Measurements from ENCODE around the gene ANKRD33B.
"Not testable (repeated sequence)": the region's sequence is repeated elsewhere in the genome, so short reads cannot be mapped to it uniquely, and the experiment has no call there.

The ANKRD33B gene

DNA sequence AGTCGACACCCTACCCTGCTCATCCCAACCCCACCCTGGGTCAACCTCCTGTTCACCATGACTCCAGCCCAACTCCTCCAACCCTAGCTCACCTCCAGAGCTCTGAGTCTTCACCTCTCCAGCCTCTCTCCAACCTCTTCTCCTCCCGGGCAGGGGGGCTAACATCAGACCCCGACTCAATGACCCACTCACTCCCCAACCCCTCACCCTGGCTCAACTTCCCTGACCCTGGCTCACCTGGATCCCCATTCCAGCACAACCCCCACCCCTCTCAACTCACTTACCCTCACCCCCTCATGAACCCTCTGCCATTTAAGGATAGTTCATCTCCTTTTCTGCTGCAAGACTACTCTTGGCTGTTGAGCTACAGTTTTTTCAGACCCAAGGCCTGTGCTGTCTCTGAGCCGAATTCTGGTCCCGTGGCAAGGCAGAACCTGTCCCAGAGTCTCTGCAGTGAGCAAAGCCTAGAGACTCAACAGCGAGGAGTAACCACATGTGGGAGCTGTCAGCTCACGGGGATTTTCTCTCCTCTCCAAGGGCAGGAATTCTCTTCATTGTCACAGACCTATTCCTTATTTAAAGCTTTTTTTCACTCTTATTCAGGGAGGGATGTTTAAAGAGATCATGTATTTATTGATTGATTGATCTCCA, 29.8 kb downstream of the ANKRD33B start:
- DNase-seq (ENCODE audit: low read depth, low spot score), result no peak

DNA sequence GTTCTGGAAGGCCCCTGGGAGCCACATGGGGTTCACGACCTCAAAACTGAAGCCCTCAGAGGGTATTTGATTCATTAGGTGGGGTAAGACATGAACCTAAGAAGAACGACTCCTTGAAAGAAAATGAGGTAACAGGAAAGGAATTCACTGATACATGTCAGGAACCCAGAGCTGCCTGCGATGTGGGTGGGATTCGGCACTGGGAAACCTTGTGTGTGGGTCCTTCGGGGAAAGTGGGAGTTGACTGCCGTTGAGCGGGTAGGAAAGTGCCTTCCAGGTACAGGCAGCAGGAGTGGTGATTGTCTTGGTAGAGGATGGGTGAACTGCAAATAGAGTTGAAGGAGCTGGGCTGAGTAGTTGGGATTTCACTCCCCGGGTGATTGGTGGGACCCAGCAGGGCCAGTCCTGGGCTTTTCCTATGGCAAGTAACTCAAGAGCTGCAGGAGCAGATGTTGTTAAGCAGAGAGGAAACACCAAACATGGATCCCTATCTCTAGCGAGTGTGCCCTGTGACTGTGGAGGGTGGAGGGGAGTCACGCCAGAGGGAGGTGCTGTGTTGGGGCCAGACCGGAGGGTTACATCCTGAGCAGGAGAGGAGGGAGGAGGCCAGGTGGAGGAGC, 30.8 kb downstream of the ANKRD33B start:
- DNase-seq (ENCODE audit: low read depth, low spot score), result no peak

DNA sequence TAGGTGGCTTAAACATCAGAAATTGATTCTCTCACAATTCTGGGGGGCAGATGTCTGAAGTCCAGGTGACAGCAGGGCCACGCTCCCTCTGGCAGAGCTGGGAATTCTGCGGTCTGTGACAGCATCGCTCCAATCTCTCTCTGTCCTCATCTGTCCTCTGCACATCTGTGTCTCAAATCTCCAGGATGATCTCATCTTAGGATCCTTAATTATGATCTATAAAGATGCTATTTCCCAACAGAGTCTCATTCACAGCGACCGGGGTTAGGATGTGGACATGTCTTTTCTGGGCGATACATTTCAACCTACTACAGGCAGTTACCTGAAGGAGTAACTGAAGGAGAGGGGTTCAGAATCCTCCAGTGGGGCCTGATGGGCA, 31.4 kb downstream of the ANKRD33B start:
- DNase-seq (ENCODE audit: low read depth, low spot score), result no peak

DNA sequence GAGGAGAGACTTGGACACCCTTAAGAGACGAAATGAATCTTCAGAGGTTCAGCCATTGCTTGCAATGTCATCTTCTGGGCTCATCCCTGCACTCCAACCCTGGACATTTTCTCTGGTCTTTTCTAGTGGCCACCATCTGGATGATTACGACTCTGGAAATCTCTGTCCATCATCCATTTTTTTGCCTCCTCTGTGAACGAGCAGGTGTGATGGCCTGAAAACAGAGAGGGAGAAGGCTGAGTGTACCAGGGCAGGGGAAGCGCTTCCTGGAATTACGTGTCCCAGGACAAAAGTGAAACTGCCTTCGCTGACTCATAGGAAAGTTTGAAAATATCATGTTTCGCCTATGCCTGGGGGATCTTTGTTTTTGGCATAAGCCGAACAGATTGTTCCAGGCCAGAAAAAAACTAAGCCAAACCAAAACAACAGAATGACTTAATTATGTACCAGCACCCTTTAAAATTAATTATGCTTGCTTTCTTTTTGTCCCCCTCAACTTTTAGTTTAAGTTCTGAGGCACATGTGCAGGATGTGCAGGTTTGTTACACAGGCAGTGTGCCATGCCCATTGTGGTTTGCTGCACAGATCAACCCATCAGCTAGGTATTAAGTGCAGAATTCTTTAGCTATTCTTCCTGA, 31.9 kb downstream of the ANKRD33B start:
- DNase-seq (ENCODE audit: low read depth, low spot score), result peak; percentile 72

DNA sequence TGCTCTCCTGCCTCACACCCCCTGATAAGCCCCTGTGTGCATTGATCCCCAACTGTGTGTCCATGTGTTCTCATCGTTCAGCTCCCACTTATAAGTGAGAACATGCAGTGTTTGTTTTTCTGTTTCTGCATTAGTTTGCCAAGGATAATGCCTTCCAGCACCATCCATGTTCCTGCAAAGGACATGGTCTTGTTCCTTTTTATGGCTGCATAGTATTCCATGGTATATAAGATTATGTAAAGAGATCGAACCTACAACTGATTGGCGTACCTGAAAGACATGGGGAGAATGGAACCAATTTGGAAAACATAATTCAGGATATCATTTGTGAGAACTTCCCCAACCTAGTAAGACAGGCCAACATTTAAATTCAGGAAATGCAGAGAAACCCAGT, 32.4 kb downstream of the ANKRD33B start:
- DNase-seq (ENCODE audit: low read depth, low spot score), result no peak

DNA sequence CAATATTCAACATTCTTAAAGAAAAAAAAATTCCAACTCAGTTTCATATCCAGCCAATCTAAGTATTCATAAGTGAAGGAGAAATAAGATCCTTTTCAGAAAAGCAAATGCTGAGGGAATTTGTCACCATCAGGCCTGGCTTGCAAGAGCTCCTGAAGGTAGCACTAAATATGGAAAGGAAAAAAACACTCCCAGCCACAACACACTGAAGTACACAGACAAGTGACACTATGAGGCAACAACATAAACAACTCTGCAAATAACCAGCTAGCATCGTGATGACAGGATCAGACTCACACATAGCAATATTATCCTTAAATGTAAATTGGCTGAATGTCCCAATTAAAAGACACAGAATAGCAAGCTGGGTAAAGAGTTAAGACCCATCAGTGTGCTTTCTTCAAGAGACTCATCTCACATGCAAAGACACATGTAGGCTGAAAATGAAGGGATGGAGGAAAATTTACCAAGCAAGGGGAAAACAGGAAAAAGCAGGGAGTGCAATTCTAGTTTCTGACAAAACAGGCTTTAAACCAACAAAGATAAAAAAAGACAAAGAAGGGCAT, 33.1 kb downstream of the ANKRD33B start:
- DNase-seq (ENCODE audit: low read depth, low spot score), result no peak

DNA sequence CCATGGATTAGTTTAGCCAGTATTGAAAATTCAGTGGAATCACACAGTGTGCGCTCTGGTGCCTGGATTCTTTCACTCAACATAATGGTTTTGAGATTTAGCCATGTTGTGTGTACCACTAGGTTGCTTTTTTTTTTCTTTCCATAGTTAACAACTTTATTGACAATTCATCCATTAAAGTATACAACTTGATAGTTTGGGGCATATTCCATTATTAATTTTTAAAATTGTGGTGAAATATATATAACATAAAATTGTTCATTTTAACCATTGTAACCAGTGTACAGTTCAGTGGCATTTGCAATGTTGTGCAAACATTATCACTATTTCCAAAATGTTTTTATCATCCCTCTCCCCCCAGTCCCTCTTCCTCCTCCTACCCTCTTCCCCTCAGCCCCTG, 35.2 kb downstream of the ANKRD33B start:
- DNase-seq (ENCODE audit: low read depth, low spot score), result no peak

DNA sequence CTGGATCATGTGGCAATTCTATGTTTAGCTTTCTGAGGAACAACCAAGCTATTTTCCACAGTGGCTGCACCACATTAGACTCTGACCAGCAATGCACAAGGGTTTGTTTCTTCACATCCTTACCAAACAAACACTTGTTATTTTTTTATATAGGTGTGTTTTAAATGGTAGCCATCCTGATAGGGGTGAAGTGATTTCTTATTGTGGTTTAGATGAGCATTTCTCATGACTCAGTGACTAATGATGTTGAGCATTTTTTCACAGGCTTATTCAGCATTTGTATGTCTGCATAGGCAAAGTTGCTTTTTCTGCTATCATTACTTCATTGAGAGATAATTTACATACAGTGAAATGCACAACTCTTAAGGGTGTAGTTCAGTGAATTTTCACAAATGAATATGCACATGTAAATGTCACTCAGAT, 36.0 kb downstream of the ANKRD33B start:
- no peak for DNase-seq (ENCODE audit: low read depth, low spot score)

DNA sequence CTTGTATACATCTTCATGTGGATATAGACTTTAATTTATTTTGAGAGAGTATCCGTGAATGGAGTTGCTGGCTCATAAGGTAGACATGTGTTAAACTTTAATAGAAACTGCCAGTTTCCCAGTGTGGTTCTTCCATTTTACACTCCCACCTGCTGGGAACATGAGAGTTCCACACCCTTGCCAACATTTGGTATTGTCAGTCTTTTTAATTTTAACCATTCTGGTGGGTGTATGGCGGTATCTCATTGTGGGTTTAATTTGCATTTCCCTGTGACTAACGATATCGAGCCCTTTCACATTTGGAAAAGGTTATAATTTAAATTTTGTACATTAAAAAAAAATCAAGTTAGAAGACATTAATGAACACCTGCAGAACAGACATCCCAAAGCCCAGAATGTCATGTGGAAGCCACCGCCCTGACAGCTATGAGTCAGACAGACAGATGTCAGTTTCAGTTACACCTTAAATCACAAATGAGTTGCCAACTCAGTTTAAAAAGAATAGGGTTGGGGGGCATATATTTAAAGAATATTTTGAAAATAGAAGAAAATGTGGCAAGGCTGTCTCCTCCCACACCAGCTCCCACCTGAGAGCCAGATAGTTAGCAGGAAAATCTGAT, 36.9 kb downstream of the ANKRD33B start:
- no peak for DNase-seq (ENCODE audit: low read depth, low spot score)

DNA sequence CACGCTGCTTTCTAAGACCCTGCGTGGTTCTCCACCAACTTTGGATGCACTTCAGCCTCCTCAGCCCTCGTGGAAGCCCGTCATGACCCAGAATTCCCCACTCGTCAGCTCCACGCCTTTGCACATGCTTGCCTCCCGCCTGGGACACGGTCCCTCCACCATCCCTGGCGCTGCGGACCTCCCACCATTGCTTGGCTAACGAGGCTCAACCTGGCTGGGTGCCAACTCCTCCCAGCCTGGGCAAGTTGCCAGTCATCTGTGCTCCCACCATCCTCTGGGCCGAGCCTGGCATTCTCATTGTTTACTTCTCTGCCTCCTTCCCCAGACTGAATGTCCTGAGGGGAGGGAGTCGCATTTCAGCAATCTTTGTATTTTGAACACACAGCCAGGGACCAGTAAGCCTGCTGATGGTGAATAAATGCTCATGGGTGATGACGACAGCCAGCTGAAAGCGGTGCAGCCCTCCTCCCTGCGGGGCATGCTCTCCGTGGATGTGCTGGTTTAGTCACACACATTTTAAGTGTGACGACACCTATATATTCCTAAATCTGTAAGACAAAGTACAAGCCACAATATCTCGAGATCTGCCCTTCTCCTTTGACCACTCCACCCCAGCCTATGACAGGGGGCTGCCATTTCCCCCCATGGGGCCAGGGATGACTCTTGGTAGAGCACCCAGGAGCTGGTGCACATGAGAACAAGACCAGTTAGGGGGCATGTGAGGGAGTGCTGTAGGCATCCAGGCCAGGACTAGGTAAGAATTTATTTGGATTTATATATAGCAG, 37.6 kb downstream of the ANKRD33B start:
- DNase-seq (ENCODE audit: low read depth, low spot score), result peak; percentile 82

DNA sequence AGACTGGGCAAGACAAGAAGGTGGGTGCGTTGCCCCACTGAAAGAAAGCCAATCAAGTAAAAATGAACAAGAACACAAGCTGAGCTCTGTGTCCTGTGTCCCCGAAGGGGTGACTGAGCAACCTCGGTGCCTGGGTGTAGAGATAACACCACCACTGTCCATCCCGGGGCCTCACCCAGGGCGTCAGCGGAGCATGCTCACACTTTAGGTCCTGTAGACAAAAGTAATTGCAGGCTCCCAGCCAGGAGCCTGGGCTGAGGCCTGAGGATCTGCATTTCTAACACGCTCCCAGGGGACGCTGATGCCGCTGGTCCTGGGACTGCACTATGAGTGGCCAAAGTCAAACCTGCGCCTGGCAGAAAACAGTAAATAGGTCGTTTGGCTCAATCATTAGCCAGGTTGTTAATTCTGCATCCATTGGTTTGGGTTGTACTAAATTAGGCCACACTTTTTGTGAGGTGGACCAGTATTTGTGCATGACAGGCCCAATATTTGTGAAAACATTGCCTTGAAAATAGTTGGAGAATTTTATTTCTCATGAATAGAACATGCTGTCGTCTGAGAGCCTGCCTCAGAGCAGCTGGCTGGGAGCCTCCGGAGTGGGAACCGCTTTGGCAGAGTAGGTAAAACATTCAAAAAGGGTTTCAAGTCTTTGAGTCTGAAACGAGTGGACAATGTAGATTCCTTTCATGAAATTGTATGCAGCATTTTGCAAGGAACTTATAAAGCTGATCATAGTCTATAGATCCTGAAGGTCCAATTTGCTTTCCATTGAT, 38.3 kb downstream of the ANKRD33B start:
- no peak for DNase-seq (ENCODE audit: low read depth, low spot score)

DNA sequence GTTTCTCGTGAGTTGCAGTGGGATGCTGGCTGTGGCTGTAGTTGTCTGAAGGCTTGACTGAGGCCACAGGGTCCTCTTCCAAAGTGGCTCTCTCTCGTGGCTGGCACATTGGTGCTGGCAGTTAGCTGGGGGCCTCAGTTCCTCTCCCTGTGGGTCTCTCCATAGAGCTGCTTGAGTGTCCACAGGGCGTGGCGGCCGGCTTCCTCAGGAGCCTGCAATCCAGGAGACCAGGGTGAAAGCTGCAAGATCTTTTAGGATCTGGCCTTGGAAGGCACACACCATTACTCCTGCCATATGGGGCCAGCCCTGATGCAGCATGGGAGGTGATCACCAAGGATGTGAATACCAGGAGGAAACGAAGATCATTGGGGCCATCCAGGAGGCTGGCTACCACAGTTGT, 41.1 kb downstream of the ANKRD33B start:
- no peak for DNase-seq (ENCODE audit: low read depth, low spot score)

DNA sequence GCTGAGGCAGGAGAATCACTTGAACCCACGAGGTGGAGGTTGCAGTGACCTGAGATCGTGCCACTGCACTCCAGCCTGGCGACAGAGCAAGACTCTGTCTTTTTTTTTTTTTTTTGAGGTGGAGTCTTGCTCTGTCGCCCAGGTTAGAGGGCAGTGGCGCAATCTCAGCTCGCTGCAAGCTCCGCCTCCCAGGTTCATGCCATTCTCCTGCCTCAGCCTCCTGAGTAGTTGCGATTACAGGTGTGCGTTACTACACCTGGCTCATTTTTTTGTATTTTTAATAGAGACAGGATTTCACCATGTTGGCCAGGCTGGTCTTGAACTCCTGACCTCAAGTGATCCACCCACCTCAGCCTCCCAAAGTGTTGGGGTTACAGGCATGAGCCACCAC, 42.8 kb downstream of the ANKRD33B start:
- not testable (repeated sequence) for DNase-seq (ENCODE audit: low read depth, low spot score)

DNA sequence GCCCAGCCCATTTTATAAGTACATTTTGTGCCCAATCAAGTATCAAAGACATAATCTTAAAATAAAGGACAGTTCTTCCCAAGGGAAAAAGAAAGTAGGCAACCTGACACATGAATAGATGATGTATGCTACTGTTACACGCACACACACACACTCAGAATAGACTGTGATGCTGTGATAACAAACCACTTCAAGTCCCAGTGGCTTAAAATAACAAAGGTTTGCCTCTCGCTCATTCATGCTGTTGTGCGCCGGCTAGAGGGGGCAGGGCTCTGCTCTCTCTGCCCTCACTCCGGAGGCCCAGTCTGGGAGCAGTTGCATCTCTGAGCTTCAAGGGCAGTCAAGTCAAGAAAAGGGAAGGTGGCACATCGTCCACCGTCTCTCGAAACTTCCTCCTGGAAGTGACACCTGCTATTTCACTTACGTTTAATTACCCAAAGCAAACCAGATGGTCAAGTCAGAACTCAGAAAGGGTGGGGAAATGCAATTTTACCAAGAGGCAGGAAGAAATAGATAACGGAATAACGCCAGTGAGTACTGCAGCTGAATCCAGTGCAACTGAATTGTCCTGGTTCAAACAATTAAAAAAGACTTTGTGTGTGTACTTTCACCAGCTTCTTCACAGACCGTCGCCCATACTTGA, 43.3 kb downstream of the ANKRD33B start:
- no peak for DNase-seq (ENCODE audit: low read depth, low spot score)

DNA sequence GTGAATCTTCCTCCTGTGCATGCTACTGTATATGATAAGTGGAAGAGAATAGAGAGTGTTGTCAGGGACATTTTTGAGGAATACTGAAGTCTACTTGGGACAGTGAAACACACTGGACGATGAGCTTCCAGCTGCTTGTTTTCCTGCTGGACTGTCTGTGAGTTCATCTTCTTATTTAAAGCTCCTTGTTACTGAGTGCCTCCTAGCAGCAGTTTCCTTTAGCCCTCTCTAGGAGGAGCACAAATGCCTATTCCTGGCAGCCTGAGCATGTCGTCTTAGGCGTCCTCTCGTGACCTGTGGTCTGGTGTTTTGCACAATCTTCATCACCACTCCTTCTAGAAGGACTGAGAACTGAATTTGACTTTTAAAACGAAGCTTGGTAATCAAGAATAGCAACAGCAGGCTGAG, 43.8 kb downstream of the ANKRD33B start:
- no peak for DNase-seq (ENCODE audit: low read depth, low spot score)

DNA sequence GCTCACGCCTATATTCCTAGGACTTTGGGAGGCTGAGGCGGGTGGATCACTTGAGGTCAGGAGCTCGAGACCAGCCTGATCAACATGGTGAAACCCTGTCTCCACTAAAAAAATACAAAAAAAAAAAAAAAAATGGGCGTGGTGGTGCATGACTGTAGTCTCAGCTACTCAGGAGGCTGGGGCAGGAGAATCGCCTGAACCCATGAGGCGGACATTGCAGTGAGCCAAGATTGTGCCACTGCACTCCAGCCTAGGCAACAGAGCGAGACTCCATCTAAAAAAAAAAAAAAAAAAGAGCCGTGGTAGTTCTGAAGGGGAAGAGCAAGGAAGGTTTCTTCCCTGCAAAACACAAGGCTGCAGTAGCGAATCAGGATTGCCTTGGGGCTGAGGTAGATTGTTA, 44.2 kb downstream of the ANKRD33B start:
- DNase-seq (ENCODE audit: low read depth, low spot score), result not testable (repeated sequence)

DNA sequence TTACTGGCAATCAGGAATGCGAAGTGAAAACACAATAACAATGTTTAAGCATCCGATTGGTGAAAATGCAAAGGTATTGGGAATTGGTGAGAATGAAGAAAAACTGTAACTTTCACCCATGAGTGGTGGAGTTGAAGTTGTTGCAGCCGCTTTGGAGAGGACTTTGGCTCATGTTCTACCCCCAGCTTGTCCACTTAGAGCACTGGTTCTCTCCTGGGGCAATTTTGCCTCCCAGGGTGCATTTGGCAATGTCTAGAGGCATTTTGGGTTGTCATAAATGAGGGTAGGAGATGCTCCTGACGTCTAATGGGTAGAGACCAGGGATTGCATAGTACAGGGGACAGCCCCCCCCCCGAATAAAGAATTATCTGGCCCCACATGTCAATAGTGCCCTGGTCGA, 46.2 kb downstream of the ANKRD33B start:
- no peak for DNase-seq (ENCODE audit: low read depth, low spot score)

DNA sequence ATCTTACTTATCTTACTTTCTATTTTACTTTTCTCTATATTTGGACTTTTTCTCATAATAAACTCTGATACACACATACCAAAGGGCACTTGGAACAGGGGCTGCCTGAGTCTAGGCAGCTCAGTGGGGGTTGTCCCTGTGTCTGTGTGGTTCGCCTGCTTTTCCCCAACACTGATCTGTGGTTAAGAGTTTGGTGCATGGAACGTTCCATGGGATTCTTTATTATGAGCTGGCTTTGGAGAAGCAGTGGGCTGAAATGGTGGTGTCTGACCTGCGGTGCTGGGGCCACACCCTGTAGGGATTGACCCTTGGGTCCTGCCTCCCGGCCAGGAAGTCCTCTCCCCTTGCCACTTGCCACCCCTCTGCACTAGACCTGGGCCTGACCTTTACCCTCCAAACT, 47.4 kb downstream of the ANKRD33B start:
- no peak for DNase-seq (ENCODE audit: low read depth, low spot score)

DNA sequence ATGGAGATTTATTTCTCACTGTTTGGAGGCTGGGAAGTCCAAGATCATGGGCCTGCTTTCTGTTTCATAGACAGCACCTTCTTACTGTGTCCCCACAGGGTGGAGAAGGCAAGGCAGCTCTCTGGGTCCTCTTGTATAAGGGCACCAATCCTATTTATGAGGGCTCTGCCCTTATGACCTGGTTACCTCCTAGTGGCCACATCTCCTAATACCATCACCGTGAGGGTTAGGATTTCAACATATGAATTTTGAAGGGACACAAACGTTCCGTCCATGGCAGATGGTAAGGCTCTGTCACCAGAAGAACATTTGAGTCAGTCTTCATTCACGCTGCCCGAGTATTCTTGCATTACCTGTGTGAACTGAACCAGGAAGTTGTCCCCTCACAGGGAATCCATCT, 48.4 kb downstream of the ANKRD33B start:
- DNase-seq (ENCODE audit: low read depth, low spot score), result no peak

DNA sequence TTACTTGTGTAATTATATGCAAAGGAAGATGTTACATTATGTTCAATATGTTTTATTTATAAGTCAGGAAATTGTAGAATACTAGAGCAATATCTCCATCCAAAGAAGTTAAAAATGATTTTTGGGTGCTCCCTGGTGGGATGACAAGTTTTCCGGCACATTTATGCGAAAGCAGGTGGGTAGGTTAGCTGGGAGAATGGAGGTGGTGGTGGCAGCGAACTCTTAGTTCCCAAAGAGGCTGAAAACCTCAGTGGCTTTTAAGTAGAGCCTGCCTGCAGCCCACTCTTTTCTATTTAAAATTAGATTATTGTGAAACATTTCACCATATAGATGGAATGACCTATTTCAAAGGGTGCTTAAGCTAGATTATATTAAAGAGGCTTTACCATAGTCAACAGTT, 51.8 kb downstream of the ANKRD33B start:
- no peak for DNase-seq (ENCODE audit: low read depth, low spot score)

Data from smooth muscle cell of the brain vasculature (primary cell).